Muscle layer of colon (tissue), 2 donors: ENCODE measurements around the gene LCN1.
"Not testable (repeated sequence)": the region's sequence is repeated elsewhere in the genome, so short reads cannot be mapped to it uniquely, and the experiment has no call there.

ENCODE experiments used
- H3K27ac ChIP-seq: one replicate; pipeline ENCODE4 v1.7.0; 2013; ENCODE audit warnings: low read depth, mild to moderate bottlenecking, low read length, moderate library complexity
- H3K27me3 ChIP-seq, 2 donors: one replicate each; pipeline ENCODE4 v1.7.0; 2013; ENCODE audit warnings: low read length in 2 of 2, mild to moderate bottlenecking in 2 of 2; ENCODE audit not compliant: insufficient read depth in 2 of 2, control insufficient read depth in 1 of 2
- H3K36me3 ChIP-seq: one replicate; pipeline ENCODE4 v1.7.0; 2013; ENCODE audit warnings: mild to moderate bottlenecking, low read length; ENCODE audit not compliant: insufficient read depth
- H3K4me1 ChIP-seq: one replicate; pipeline ENCODE4 v1.7.0; 2013; ENCODE audit warnings: mild to moderate bottlenecking, low read length; ENCODE audit not compliant: insufficient read depth
- H3K4me3 ChIP-seq, 2 donors: one replicate each; pipeline ENCODE4 v1.7.0; 2013; ENCODE audit warnings: low read length in 2 of 2, low read depth in 1 of 2, mild to moderate bottlenecking in 1 of 2, moderate library complexity in 1 of 2
- H3K9ac ChIP-seq: one replicate; pipeline ENCODE4 v1.7.0; 2013; ENCODE audit warnings: low read length
- H3K9me3 ChIP-seq: one replicate; pipeline ENCODE4 v1.7.0; 2013; ENCODE audit warnings: mild to moderate bottlenecking, low read length
- donor health status: abdominal sarcoma.
- donor health status: Adenocarcinoma of cecum.

Gene LCN1

DNA sequence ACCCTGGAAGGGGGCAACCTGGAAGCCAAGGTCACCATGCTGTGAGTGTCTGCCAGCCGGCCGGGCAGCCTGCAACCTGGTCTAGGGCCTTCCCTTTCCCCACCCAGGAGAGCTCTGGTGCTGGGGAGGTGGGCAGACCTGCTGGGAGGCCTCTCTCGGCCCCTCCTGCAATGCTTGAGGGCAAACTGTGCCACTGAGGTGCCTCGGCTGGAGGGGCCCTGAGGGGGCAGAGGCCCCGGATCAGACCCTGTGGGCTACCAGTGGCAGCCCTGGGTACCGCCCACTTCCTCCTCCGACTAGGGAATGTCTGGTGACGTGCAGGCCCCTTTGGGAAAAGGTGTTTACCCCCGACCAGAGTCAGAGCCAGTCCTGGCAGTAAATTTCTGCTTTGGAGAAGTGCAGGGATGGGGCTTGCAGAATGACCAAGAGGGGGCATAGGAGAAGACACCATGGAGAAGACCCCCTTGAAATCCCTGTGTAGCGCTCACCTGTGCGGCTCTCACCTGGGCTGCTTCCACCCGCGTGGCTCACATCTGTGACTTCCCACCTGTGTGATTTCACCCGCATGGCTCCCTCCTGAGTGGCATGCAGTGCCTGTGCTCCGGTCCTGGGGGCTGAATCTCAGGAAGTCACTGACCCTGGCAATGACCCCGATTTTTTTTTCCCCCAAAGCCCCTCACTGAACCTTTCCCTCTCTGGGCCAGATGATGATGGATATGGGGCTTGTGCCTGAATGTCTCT is 1.1 kb downstream of the LCN1 start:
- no peaks in the 10 kb centered on the region for H3K4me1 ChIP-seq
- H3K27ac ChIP-seq = no peak overlapping the region
- no peak overlapping the region for H3K9ac ChIP-seq
- H3K27me3 ChIP-seq = peaks cover 0 to 25% of the 10 kb centered on the region in 2 donors
- H3K4me3 ChIP-seq = no peak overlapping the region
- H3K9me3 ChIP-seq = no peaks in the 10 kb centered on the region
- H3K36me3 ChIP-seq = no peaks in the 10 kb centered on the region

DNA sequence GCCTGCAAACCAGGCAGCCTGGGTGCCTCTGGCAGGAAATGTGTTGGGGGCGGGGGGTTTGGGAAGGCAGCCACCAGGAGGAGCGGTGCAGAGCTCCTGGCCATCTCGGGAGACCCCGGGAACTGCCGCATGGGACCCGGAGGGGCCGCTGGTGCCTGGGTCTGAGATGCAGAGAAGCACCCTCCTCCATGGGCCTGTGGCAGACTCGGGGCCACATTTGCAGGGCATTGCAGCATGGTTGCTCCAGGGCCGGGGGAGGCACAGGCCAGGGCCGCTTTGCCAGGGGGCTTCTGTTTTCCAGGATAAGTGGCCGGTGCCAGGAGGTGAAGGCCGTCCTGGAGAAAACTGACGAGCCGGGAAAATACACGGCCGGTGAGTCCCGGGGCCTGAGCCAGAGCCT is 1.7 kb downstream of the LCN1 start:
- H3K27me3 ChIP-seq = peaks cover 0 to 25% of the 10 kb centered on the region in 2 donors
- H3K9ac ChIP-seq = no peak overlapping the region
- no peaks in the 10 kb centered on the region for H3K9me3 ChIP-seq
- H3K27ac ChIP-seq = no peak overlapping the region
- H3K4me1 ChIP-seq = no peaks in the 10 kb centered on the region
- H3K4me3 ChIP-seq = no peak overlapping the region
- H3K36me3 ChIP-seq = no peaks in the 10 kb centered on the region

DNA sequence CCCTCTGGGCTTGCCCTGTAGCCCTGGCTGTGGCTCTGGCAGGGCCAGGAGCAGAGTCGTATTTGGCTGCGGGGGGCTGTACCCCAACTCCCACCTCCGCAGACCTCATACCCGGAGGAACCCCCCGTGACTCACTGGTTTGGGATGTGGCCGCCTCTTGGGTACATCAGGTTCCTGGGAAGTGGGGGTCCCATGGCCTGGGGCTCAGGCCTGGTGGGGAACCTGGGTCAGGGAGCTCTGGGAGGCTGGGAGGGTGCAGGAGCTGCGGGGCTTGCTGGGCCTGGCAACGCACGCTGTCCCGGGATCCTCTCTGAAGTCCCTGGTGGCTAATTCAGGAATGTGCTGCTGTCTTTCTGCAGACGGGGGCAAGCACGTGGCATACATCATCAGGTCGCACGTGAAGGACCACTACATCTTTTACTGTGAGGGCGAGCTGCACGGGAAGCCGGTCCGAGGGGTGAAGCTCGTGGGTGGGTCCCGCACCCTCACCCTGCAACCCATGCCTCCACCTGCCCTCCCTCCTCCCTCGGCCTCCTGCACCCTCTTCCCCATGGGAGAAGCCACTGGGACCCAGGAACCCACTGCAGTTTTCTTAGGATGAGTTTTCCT is 2.4 kb downstream of the LCN1 start:
- Histone ChIP-seq H3K4me3 (no peak overlapping the region), H3K27me3 (peaks cover 0 to 25% of the 10 kb centered on the region in 2 donors), H3K9ac (no peak overlapping the region), H3K36me3 (no peaks in the 10 kb centered on the region), H3K27ac (no peak overlapping the region), H3K4me1 (no peaks in the 10 kb centered on the region), H3K9me3 (no peaks in the 10 kb centered on the region)

DNA sequence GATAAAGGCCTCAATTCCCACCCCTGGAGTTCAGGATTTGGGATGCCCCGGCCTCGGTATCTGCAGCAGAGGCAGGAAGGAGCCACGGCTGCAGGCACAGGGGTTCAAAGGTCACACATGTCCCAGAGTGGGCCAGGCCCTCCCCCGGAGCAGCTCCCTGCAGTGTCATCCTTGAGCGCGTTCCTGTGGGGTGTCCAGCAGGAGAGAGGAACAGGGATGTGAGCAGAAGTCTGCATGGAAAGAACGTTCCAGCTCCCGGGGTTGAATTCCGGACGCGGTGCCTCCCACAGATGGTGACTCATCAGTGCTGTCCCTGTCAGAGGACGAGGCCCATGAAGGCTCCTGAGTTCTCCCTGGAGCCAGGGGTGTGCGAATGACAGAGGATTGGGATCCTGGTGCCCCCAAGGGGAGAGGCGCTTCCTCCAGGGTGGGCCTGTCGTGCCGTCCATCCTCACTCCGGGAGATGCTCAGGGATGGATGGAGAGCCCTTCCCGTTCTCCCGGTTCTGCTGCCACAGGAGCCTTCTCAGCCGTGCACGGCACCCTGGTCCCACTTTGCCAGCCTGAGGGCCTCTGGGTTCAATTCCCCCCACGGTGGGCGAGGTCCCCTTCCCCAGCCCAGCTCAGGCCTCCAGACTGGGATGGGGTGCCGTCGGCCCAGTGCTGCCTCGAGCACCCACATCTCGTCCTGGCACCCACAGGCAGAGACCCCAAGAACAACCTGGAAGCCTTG is 3.1 kb downstream of the LCN1 start:
- Histone ChIP-seq H3K4me1 (no peaks in the 10 kb centered on the region), H3K4me3 (no peak overlapping the region), H3K27me3 (peaks cover 0 to 25% of the 10 kb centered on the region in 2 donors), H3K9me3 (no peaks in the 10 kb centered on the region), H3K27ac (no peak overlapping the region), H3K9ac (no peak overlapping the region), H3K36me3 (no peaks in the 10 kb centered on the region)

DNA sequence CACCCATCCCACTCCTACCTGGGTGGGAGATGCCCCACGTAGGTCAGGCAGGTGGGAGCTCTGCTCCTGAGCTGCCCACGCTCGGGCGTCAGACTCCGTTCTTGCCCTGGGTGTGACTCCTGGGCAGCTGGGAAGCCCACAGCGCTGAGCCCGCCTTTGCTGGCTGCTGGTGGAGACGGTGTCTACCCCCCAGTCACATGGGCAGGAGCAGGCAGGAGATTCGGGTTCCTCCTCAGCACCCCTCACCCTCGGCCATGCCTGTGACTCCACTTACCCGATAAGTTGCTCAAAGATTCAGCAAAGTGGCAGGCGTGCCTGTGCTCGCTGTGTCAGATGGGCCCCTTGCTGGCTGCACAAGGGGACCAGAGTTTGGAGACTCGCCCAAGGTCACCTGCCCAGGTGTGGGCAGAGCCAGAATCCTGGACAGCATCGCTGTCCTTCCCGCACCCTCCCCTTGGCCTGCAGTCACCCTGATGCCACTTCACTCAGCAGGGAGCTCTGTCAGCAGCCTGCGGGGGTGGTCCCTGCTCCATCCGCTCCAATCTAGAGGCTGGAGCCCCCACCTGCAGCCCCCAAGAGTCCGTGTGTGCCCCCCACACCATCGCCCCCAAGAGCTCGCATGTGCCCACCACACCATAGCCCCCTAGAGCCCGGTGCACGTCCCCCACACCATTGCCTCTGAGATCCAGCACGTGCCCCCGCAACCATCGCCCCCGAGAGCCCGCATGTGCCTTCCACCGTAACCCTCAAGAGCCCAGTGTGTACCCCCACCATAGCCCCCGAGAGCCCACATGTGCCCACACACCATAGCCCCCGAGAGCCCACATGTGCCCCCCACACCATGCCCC is 4.2 kb downstream of the LCN1 start:
- Histone ChIP-seq H3K9ac (no peak overlapping the region), H3K4me3 (no peak overlapping the region), H3K36me3 (no peaks in the 10 kb centered on the region), H3K27ac (no peak overlapping the region), H3K27me3 (peaks cover 0 to 25% of the 10 kb centered on the region in 2 donors), H3K4me1 (no peaks in the 10 kb centered on the region), H3K9me3 (no peaks in the 10 kb centered on the region)

DNA sequence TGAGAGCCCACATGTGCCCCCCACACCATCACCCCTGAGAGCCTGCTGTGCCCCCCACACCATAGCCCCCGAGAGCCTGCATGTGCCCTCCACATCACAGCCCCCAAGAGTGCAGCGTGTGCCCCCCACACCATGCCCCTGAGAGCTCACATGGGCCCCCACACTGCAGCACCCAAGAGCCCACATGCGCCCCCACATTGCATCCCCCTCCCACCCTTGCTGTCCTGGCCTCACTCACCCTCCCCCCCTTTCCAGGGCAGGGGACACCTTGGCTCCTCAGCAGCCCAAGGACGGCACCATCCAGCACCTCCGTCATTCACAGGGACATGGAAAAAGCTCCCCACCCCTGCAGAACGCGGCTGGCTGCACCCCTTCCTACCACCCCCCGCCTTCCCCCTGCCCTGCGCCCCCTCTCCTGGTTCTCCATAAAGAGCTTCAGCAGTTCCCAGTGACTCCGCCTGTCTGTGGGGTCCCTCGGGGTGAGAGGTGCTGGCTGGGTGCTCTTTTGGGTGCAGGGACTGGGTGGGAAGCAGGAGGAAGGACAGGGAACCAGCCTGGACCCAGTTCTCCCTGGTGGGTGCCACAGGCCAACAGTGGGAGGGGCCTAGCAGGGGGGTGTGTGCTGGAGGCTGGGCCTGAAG is 5.0 kb downstream of the LCN1 start:
- H3K9ac ChIP-seq = no peak overlapping the region
- H3K4me3 ChIP-seq = no peak overlapping the region
- H3K36me3 ChIP-seq = no peaks in the 10 kb centered on the region
- no peaks in the 10 kb centered on the region for H3K9me3 ChIP-seq
- H3K27ac ChIP-seq = no peak overlapping the region
- H3K27me3 ChIP-seq = peaks cover 0 to 22% of the 10 kb centered on the region in 2 donors
- no peaks in the 10 kb centered on the region for H3K4me1 ChIP-seq

DNA sequence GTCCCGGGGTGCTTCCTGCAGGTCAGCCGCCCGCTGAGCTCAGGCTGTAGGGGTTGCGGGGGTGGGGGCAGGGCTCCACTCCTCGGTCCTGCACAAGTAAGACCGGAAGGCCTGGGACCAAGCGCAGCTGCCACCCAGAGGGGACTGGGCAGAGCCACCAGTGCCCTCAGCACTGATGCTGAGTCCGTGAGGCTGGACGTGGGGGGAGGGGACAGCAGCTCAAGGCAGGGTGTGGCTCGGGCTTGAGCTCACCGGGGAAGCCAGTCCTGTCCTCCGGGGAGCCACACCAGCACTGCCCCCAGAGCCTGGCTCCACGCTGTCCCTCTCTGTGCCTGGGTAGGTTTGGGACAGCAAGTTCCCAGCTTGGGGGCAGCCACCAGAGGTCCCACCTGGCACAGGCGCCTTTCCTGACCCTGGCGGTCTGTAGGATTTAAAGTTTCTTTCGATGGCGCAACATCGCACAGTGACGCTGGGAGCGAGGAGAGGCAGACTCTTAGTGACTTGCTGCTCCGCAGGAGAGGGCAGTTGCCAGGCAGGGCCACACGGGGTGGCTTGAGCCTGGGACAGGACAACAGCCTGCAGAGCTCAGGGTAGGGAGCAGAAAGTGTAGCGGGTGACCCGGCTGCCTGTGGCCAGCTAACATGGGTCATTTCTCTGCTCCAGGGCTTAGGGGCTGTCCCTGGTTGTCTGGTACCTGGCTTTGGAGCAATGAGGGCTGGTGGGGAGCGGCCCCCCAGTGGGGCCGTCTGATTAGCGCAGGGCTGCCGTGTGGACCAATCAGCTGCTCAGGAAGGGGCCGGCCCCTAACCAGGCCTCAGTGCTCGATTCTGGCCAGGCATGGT is 5.7 kb downstream of the LCN1 start:
- Histone ChIP-seq H3K4me1 (no peaks in the 10 kb centered on the region), H3K27ac (no peak overlapping the region), H3K36me3 (no peaks in the 10 kb centered on the region), H3K4me3 (no peak overlapping the region), H3K9me3 (no peaks in the 10 kb centered on the region), H3K9ac (no peak overlapping the region), H3K27me3 (peaks cover 0 to 20% of the 10 kb centered on the region in 2 donors)

DNA sequence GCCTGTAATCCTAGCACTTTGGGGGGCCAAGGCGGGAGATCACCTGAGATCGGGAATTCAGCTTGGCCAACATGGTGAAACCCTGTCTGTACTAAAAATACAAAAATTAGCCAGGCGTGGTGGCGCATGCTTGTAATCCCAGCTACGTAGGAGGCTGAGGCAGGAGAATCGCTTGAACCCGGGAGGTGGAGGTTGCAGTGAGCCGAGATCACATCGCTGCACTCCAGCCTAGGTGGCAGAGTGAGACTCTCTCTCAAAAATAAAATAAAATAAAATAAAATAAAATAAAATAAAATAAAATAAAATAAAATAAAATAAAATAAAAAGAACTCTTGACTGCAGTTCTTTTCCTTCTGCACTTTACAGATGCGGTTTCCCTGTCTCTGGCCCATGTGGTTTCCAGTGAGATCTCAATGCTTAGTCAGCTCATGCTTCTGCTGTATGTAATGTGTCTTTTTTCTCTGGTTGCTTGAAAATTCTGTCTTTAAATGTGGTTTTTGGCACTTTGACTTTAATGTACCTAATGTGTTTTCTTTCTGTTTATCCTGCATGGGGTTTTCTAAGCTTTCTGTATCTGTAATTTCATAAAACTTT is 7.7 kb downstream of the LCN1 start:
- peaks cover 0 to 15% of the 10 kb centered on the region in 2 donors for H3K27me3 ChIP-seq
- H3K4me1 ChIP-seq, H3K36me3 ChIP-seq, H3K27ac ChIP-seq, H3K9ac ChIP-seq, H3K4me3 ChIP-seq, H3K9me3 ChIP-seq: not testable (repeated sequence)

DNA sequence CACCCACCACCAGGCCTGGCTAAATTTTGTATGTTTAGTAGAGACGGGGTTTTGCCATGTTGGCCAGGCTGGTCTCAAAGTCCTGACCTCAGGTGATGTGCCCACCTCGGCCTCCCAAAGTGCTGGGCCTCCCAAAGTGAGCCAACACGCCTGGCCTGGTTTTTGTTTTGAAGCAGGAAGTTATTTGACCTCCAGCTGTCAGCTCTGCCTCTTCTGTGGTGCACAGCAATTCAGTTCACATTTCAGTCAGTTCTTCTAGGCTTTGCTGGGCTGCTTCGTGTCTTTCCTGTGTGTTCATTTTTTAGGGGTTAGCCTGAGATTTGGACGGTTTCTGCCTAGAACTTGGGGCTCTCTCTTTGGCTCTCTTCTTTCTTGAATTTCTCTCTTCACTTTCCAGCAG is 8.9 kb downstream of the LCN1 start:
- Histone ChIP-seq H3K9me3 (no peaks in the 10 kb centered on the region), H3K4me3 (no peak overlapping the region), H3K9ac (no peak overlapping the region), H3K27ac (no peak overlapping the region), H3K36me3 (no peaks in the 10 kb centered on the region), H3K4me1 (no peaks in the 10 kb centered on the region), H3K27me3 (peaks cover 0 to 5% of the 10 kb centered on the region in 2 donors)

DNA sequence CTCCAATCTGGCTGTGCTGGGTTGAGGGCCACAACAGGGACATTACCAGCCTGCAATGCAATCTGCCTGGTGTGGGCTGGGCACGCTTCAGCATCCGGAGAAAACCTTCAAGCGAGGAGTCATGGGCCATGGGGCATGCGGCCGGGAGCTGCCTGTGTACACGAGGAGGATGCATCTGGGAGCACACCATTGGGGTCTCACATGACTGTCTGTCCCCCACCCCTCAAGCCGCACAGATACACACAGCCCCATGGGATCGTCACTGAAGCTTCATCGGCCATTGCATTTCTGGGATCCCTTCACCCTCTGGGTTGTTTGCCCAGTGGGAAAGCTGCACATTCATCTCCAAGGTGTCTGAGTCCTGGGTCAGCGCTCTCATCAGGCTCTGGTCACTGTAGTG is 9.9 kb downstream of the LCN1 start:
- H3K27me3 ChIP-seq = no peaks in the 10 kb centered on the region
- no peak overlapping the region for H3K9ac ChIP-seq
- no peaks in the 10 kb centered on the region for H3K36me3 ChIP-seq
- no peaks in the 10 kb centered on the region for H3K9me3 ChIP-seq
- no peak overlapping the region for H3K27ac ChIP-seq
- no peaks in the 10 kb centered on the region for H3K4me1 ChIP-seq
- no peak overlapping the region for H3K4me3 ChIP-seq
